ENCODE results near the gene ELMO2. TPM values are rescaled to one million over a fixed set of nuclear protein-coding genes. Genes with fewer than 3 reads are reported as not detected.
A peak's percentile ranks its signal among the peaks of the same experiment; 100 is the strongest.

ELMO2 gene
- total and polyA plus RNA-seq, 9 of the 15 experiments (the other 6 are each of a cell fraction or from before 2014, with no cell fraction given), result 7.5 to 21.5 (median 15.9) TPM

DNA sequence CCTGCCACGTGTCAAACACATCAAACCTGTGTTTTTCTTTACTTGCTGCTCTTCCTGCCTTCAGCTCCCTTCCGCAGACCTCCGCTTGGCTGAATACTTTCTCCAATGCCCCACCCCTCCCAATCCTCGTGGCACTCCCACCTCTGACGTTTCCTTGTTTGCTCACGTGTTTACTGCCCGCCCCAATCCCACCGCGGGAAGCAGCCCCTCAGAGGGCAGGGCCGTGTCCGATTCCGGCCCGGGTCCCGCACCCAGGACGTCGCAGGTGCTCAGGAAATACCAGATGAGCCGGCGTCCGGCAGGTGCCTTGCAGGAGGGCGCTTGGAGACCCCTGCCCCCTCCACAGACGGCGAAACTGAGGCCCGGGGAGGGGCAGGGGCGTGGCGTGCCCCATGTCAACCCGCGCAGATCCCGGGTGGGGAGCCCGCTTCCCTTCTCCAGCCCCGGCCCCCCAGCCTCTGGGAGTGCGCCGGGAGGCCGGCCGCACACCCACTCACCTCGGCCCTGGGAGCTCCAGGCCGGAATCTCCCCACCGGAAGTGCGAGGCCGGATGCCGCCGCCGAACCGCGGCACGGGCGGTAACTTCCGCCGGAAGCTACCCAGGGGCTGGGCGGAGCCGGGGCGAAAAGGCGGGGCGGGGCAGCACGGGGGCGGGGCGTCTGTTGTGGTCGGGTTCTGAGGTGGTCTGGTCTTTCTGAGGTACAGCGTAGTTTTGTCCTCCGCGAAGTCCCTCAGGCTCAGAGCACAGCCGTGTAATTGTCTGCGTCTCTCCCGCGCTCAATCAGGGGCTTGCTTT is 42.3 kb downstream of the ELMO2 start (continued):
- TF ChIP-seq RAD51 (IDR thresholded peaks at IDR 0.05; ENCODE audit: borderline replicate concordance, low read depth) (peak; percentile 71), EGR1 (conservative IDR thresholded peaks at IDR 0.05) (peak; percentile 78), MTF1 (CRISPR knock-in tag; IDR thresholded peaks at IDR 0.05; ENCODE audit: borderline replicate concordance) (no peak), ZNF124 (CRISPR knock-in tag; IDR thresholded peaks at IDR 0.05) (peak; percentile 61; the same call in 1 of the 2 replicates), JUND (IDR thresholded peaks at IDR 0.05; ENCODE audit: borderline replicate concordance, low read depth, low read length) (no peak), JUND (tag; IDR thresholded peaks at IDR 0.05; ENCODE audit: borderline replicate concordance, low read depth, low read length) (no peak), SIN3B (IDR thresholded peaks at IDR 0.05; ENCODE audit: low read depth) (peak; percentile 75), ZNF717 (CRISPR knock-in tag; IDR thresholded peaks at IDR 0.05) (no peak), ZBED1 (IDR thresholded peaks at IDR 0.05) (0 out of 2 replicates have a peak, but pooled peaks have one; percentile 51), SRSF9 (IDR thresholded peaks at IDR 0.05; ENCODE audit: borderline replicate concordance, low read depth, low read length) (no peak), POLR2B (IDR thresholded peaks at IDR 0.05; ENCODE audit: low read depth, partially characterized antibody) (peak; percentile 88), STAT5A (IDR thresholded peaks at IDR 0.05; ENCODE audit: borderline replicate concordance, low read length) (no peak), FOXA3 (CRISPR knock-in tag; conservative IDR thresholded peaks at IDR 0.05 in 1 of 2, IDR thresholded peaks at IDR 0.05 in 1 of 2) (peak; percentile 67 to 95), ZNF143 (CRISPR knock-in tag; IDR thresholded peaks at IDR 0.05) (no peak), FOXA1 (IDR thresholded peaks at IDR 0.05; ENCODE audit: borderline replicate concordance) (no peak), GTF2E2 (tag; IDR thresholded peaks at IDR 0.05) (peak; percentile 66; the same call in 1 of the 2 replicates)
- TF ChIP-seq, protein P1, sequence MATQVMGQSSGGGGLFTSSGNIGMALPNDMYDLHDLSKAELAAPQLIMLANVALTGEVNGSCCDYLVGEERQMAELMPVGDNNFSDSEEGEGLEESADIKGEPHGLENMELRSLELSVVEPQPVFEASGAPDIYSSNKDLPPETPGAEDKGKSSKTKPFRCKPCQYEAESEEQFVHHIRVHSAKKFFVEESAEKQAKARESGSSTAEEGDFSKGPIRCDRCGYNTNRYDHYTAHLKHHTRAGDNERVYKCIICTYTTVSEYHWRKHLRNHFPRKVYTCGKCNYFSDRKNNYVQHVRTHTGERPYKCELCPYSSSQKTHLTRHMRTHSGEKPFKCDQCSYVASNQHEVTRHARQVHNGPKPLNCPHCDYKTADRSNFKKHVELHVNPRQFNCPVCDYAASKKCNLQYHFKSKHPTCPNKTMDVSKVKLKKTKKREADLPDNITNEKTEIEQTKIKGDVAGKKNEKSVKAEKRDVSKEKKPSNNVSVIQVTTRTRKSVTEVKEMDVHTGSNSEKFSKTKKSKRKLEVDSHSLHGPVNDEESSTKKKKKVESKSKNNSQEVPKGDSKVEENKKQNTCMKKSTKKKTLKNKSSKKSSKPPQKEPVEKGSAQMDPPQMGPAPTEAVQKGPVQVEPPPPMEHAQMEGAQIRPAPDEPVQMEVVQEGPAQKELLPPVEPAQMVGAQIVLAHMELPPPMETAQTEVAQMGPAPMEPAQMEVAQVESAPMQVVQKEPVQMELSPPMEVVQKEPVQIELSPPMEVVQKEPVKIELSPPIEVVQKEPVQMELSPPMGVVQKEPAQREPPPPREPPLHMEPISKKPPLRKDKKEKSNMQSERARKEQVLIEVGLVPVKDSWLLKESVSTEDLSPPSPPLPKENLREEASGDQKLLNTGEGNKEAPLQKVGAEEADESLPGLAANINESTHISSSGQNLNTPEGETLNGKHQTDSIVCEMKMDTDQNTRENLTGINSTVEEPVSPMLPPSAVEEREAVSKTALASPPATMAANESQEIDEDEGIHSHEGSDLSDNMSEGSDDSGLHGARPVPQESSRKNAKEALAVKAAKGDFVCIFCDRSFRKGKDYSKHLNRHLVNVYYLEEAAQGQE (IDR thresholded peaks at IDR 0.05; ENCODE audit: borderline replicate concordance), result 0 out of 2 replicates have a peak, but pooled peaks have one; percentile 4
- TF ChIP-seq, protein P1 (CRISPR knock-in tag; IDR thresholded peaks at IDR 0.05; ENCODE audit: low read depth), result no peak
- TF ChIP-seq, protein P2, sequence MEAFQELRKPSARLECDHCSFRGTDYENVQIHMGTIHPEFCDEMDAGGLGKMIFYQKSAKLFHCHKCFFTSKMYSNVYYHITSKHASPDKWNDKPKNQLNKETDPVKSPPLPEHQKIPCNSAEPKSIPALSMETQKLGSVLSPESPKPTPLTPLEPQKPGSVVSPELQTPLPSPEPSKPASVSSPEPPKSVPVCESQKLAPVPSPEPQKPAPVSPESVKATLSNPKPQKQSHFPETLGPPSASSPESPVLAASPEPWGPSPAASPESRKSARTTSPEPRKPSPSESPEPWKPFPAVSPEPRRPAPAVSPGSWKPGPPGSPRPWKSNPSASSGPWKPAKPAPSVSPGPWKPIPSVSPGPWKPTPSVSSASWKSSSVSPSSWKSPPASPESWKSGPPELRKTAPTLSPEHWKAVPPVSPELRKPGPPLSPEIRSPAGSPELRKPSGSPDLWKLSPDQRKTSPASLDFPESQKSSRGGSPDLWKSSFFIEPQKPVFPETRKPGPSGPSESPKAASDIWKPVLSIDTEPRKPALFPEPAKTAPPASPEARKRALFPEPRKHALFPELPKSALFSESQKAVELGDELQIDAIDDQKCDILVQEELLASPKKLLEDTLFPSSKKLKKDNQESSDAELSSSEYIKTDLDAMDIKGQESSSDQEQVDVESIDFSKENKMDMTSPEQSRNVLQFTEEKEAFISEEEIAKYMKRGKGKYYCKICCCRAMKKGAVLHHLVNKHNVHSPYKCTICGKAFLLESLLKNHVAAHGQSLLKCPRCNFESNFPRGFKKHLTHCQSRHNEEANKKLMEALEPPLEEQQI (IDR thresholded peaks at IDR 0.05), result no peak
